Stimulated activated memory B cell treated with anti-CD40 and anti-IgM and Interleukin-4, amounts not matched to agents 10 μg/mL and 1 μg/mL and 100 μg/mL, for 72 hours (primary cell): Measurements from ENCODE around the gene ZNF628.
A peak's percentile ranks its signal among the peaks of the same experiment; 100 is the strongest.

Source experiments
- ATAC-seq: fragments of 150-1000 bp; cut with Tn5 transposase; 2 replicates; pipeline ENCODE4 v1.10.0; 2021
- H3K27ac Mint-ChIP-seq: one replicate; pipeline ENCODE4 v1.8.0; 2022; ENCODE audit warnings: mild to moderate bottlenecking, mixed read lengths
- H3K27me3 Mint-ChIP-seq: one replicate; pipeline ENCODE4 v1.8.0; 2022; ENCODE audit warnings: mixed read lengths
- H3K36me3 Mint-ChIP-seq: one replicate; pipeline ENCODE4 v1.8.0; 2022; ENCODE audit warnings: mixed read lengths
- H3K4me1 Mint-ChIP-seq: one replicate; pipeline ENCODE4 v1.8.0; 2022; ENCODE audit warnings: mixed read lengths
- H3K4me3 Mint-ChIP-seq: one replicate; pipeline ENCODE4 v1.8.0; 2022; ENCODE audit warnings: mild to moderate bottlenecking, moderate library complexity, mixed read lengths
- H3K9me3 Mint-ChIP-seq: one replicate; pipeline ENCODE4 v1.8.0; 2022; ENCODE audit warnings: mixed read lengths

ZNF628 gene

GRCh38 chr19:55483706-55484592 is 7.5 kb downstream of the ZNF628 start:
- Mint-ChIP-seq H3K27ac (peak overlapping the region; percentile 74), H3K27me3 (peaks cover 10% of the 10 kb centered on the region), H3K9me3 (no peaks in the 10 kb centered on the region), H3K4me3 (peak overlapping the region; percentile 79), H3K36me3 (peaks cover 12% of the 10 kb centered on the region), H3K4me1 (peaks cover 43% of the 10 kb centered on the region)
- ATAC-seq, result no peak

- H3K27me3 Mint-ChIP-seq, result peaks cover 11% of the 10 kb centered on the region
- H3K4me3 Mint-ChIP-seq, result peak within 1 kb of the TSS; percentile 79
- H3K4me1 Mint-ChIP-seq, result peaks cover 34% of the 10 kb centered on the region
- H3K9me3 Mint-ChIP-seq, result no peaks in the 10 kb centered on the region
- ATAC-seq, result peak; percentile 64
- H3K27ac Mint-ChIP-seq, result peak within 1 kb of the TSS; percentile 74
- peaks cover 3% of the 10 kb centered on the region for H3K36me3 Mint-ChIP-seq
Observed at GRCh38 chr19:55484593-55485438, 8.4 kb downstream of the ZNF628 start, which contains the start of gene NAT14. Gene NAT14 (plus strand): TSS chr19:55485188. CDS start chr19:55485709, 521 bp downstream.

GRCh38 chr19:55485439-55486011 is 9.1 kb downstream of the ZNF628 start:
- no peak for ATAC-seq
- peak overlapping the region; percentile 74 for H3K27ac Mint-ChIP-seq
- H3K27me3 Mint-ChIP-seq, result peaks cover 16% of the 10 kb centered on the region
- H3K9me3 Mint-ChIP-seq, result no peaks in the 10 kb centered on the region
- no peaks in the 10 kb centered on the region for H3K36me3 Mint-ChIP-seq
- peak overlapping the region; percentile 79 for H3K4me3 Mint-ChIP-seq
- peaks cover 31% of the 10 kb centered on the region for H3K4me1 Mint-ChIP-seq

- ATAC-seq, result peak; percentile 4
- peaks cover 23% of the 10 kb centered on the region for H3K27me3 Mint-ChIP-seq
- H3K27ac Mint-ChIP-seq, result peak overlapping the region; percentile 74
- H3K4me3 Mint-ChIP-seq, result peak overlapping the region; percentile 78
- no peaks in the 10 kb centered on the region for H3K9me3 Mint-ChIP-seq
- H3K4me1 Mint-ChIP-seq, result peaks cover 31% of the 10 kb centered on the region
- H3K36me3 Mint-ChIP-seq, result no peaks in the 10 kb centered on the region
Observed at GRCh38 chr19:55486043-55486970, 9.9 kb downstream of the ZNF628 start.

- Mint-ChIP-seq H3K36me3 (no peaks in the 10 kb centered on the region), H3K27me3 (peaks cover 32% of the 10 kb centered on the region), H3K4me3 (peak overlapping the region; percentile 34), H3K27ac (peak overlapping the region; percentile 57), H3K4me1 (peaks cover 31% of the 10 kb centered on the region), H3K9me3 (no peaks in the 10 kb centered on the region)
- peak; percentile 5 for ATAC-seq
Observed at GRCh38 chr19:55486971-55487923, 10.8 kb downstream of the ZNF628 start.

- Mint-ChIP-seq H3K9me3 (no peaks in the 10 kb centered on the region), H3K4me1 (peaks cover 31% of the 10 kb centered on the region), H3K36me3 (no peaks in the 10 kb centered on the region), H3K4me3 (no peak within 1 kb of the TSS), H3K27me3 (peaks cover 41% of the 10 kb centered on the region), H3K27ac (peak within 1 kb of the TSS; percentile 57)
- ATAC-seq, result no peak
Observed at GRCh38 chr19:55487924-55488687, 11.7 kb downstream of the ZNF628 start, which contains the start of gene SSC5D. Gene SSC5D (plus strand): TSS chr19:55488436. CDS start chr19:55488590, 154 bp downstream.

GRCh38 chr19:55488986-55489710 is 12.7 kb downstream of the ZNF628 start:
- peaks cover 33% of the 10 kb centered on the region for H3K4me1 Mint-ChIP-seq
- ATAC-seq, result no peak
- no peaks in the 10 kb centered on the region for H3K36me3 Mint-ChIP-seq
- no peak overlapping the region for H3K27ac Mint-ChIP-seq
- H3K4me3 Mint-ChIP-seq, result no peak overlapping the region
- H3K27me3 Mint-ChIP-seq, result peaks cover 48% of the 10 kb centered on the region
- no peaks in the 10 kb centered on the region for H3K9me3 Mint-ChIP-seq

GRCh38 chr19:55489711-55490477 is 13.5 kb downstream of the ZNF628 start:
- no peak for ATAC-seq
- Mint-ChIP-seq H3K4me3 (no peak overlapping the region), H3K27ac (no peak overlapping the region), H3K4me1 (peaks cover 36% of the 10 kb centered on the region), H3K9me3 (no peaks in the 10 kb centered on the region), H3K36me3 (no peaks in the 10 kb centered on the region), H3K27me3 (peaks cover 55% of the 10 kb centered on the region)

GRCh38 chr19:55490478-55491432 is 14.3 kb downstream of the ZNF628 start:
- Mint-ChIP-seq H3K27me3 (peaks cover 57% of the 10 kb centered on the region), H3K27ac (no peak overlapping the region), H3K36me3 (no peaks in the 10 kb centered on the region), H3K9me3 (no peaks in the 10 kb centered on the region), H3K4me1 (peaks cover 30% of the 10 kb centered on the region), H3K4me3 (no peak overlapping the region)
- no peak for ATAC-seq

- Mint-ChIP-seq H3K4me3 (no peak overlapping the region), H3K27me3 (peaks cover 57% of the 10 kb centered on the region), H3K9me3 (no peaks in the 10 kb centered on the region), H3K27ac (no peak overlapping the region), H3K36me3 (no peaks in the 10 kb centered on the region), H3K4me1 (peaks cover 23% of the 10 kb centered on the region)
- no peak for ATAC-seq
Observed at GRCh38 chr19:55491546-55492360, 15.3 kb downstream of the ZNF628 start.
